ENCODE data around the gene THAP7. TPM values are rescaled to one million over a fixed set of nuclear protein-coding genes. Genes with fewer than 3 reads are reported as not detected.

THAP7 gene
- total RNA-seq, 1 donor: 21.8 TPM

DNA sequence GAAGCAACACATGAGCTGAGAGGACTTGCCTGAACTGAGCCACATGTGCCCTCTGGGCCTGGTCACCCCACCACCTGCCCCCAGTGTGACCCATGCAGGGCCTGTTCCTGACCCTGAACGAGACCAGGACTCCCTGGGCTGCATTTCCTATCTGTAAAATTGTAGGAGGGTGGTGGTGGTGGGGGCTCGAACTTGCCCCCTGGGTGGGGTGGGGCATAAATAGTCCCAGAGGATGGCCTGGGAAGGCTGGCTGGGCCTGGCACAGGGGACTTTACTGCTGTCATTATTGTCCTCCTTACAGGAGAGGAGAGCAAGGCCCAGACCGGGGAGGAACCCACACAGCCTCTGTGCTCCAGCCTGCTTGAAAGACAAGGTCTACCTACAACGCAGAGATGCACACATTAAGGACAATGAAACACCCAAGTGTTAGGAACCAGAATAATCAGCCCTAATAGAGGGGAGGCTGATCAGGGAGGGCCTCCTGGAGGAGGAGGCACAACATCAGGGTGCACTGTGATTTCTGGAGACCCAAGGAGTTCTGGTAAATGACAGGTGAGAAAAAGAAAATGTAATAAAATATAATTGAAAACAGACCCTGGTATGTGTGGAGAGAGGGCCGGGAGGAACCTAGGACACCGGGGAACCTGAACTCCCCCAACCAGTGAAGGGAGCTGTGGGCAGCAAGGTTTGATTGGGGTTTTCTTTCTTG, 37.7 kb downstream of the THAP7 start:
- TF ChIP-seq, protein P1, sequence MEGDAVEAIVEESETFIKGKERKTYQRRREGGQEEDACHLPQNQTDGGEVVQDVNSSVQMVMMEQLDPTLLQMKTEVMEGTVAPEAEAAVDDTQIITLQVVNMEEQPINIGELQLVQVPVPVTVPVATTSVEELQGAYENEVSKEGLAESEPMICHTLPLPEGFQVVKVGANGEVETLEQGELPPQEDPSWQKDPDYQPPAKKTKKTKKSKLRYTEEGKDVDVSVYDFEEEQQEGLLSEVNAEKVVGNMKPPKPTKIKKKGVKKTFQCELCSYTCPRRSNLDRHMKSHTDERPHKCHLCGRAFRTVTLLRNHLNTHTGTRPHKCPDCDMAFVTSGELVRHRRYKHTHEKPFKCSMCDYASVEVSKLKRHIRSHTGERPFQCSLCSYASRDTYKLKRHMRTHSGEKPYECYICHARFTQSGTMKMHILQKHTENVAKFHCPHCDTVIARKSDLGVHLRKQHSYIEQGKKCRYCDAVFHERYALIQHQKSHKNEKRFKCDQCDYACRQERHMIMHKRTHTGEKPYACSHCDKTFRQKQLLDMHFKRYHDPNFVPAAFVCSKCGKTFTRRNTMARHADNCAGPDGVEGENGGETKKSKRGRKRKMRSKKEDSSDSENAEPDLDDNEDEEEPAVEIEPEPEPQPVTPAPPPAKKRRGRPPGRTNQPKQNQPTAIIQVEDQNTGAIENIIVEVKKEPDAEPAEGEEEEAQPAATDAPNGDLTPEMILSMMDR (IDR thresholded peaks at IDR 0.05; ENCODE audit: insufficient read depth, low read length): no peak
- DNase-seq (ENCODE audit: low read depth): no peak
- H3K4me3 ChIP-seq (ENCODE audit: low read depth, low read length): peak overlapping the region; percentile 33

DNA sequence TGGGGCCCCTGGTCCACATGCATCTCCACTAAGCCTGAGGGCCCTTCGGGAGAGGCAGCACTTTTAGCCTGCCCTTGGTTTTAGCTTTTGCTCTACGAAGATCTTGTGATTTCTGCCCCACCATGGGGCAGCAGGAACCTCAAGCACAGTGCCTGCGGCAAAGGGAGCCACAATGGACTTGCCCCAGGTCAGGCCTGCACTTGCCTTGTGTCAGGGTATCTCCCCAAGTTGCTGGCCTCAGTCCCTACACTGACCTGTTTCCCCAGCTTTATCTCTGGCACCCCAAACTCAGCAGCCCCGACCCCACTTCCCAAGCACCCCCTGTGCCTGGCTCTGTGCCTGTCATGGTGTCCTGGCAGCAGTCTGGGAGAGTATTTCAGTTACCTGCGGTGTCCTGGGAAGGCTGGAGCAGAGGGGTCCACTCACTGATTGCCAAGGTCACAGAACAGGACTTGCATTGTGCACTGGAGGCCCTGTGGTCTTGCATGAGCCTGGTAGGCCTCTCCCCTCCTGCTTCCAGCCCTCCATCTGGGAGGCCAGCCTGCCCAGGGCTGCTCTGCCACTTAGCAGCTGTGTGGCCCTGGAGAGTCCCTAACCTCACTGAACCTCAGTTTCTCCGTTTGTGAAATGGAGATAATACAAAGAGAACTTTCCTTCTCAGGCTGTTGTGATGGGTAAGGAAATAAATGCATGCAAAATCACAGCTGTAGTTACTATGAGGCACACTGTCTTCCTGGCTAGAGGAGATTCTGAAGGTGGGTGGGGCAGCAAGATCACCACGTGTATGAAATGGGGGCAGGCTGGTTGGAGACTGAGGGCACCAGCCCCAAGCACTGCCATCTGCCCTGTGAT, 38.5 kb downstream of the THAP7 start:
- TF ChIP-seq, protein P1 (IDR thresholded peaks at IDR 0.05; ENCODE audit: insufficient read depth, low read length): no peak
- no peak overlapping the region for H3K4me3 ChIP-seq (ENCODE audit: low read depth, low read length)
- no peak for DNase-seq (ENCODE audit: low read depth)

DNA sequence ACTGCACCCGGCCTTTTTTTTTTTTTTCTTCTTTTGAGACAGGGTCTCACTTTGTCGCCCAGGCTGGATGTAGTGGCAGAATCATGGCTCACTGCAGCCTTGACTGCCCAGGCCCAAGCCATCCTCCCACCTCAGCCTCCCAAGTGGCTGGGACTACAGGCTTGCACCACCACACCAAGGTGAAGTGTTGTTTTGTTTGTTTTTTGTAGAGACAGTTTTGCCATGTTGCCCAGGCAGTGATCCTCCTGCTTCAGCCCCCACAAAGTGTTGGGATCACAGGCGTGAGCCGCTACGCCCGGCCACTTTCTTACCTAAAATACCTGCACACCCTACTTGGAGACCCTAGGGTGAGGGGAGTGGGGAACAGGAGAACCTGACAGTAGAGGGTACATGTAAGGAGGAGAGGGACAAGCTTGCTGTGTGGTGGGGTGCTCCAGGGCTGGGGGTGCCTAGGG, 39.4 kb downstream of the THAP7 start:
- no peak overlapping the region for H3K4me3 ChIP-seq (ENCODE audit: low read depth, low read length)
- no peak for DNase-seq (ENCODE audit: low read depth)
- TF ChIP-seq, protein P1 (IDR thresholded peaks at IDR 0.05; ENCODE audit: insufficient read depth, low read length): no peak

DNA sequence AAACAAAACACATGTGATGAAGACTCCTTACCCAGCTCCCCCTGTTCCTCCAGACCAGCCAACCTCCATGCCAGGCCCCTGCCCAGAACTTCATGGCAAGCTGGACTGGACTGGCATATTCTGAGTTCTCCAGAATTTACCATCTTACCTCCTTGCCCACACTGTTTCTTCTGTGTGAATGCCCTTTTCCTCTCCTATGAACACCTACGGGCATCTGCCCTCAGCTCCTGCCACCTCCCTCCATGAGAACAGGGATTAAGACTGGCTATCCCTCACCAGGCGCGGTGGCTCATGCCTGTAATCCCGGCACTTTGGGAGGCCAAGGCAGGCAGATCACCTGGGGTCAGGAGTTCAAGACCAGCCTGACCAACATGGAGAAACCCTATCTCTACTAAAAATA, 41.3 kb downstream of the THAP7 start:
- no peak overlapping the region for H3K4me3 ChIP-seq (ENCODE audit: low read depth, low read length)
- TF ChIP-seq, protein P1 (IDR thresholded peaks at IDR 0.05; ENCODE audit: insufficient read depth, low read length): no peak
- DNase-seq (ENCODE audit: low read depth): no peak

DNA sequence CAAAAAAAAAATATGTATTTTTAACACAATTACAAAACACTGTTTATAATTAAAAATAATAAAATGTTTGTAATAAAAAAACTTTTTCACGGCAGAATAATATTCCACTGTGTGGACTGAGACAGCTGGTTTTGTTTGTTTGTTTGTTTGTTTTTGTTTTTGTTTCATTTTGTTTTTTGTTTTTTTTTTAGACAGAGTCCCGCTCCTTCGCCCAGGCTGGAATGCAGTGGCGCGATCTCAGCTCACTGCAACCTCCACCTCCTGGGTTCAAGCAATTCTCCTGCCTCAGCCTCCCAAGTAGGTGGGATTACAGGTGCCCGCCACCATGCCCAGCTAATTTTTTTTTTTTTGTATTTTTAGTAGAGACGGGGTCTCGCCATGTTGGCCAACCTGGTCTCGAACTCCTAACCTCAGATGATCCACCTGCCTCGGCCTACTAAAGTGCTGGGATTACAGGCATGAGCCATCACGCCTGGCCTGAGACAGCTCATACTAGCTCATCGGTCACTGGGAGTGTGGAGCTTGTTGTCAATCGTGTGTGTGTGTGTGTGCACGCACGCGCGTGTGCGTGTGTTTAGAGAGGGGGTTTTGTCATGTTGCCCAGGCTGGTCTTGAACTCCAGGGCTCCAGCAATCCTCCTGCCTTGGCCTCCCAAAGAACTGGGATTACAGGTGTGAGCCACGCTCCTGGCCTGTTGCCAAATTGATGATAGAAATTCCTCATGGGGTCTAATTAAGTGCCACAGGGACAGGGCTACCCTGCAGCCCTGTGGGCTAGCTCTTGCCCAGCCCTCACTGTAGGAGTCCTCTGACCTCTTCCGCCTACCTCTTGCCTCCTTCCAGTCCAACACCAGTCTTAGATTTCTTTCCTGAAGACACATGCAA, 42.1 kb downstream of the THAP7 start:
- TF ChIP-seq, protein P1 (IDR thresholded peaks at IDR 0.05; ENCODE audit: insufficient read depth, low read length): no peak
- no peak overlapping the region for H3K4me3 ChIP-seq (ENCODE audit: low read depth, low read length)
- no peak for DNase-seq (ENCODE audit: low read depth)

DNA sequence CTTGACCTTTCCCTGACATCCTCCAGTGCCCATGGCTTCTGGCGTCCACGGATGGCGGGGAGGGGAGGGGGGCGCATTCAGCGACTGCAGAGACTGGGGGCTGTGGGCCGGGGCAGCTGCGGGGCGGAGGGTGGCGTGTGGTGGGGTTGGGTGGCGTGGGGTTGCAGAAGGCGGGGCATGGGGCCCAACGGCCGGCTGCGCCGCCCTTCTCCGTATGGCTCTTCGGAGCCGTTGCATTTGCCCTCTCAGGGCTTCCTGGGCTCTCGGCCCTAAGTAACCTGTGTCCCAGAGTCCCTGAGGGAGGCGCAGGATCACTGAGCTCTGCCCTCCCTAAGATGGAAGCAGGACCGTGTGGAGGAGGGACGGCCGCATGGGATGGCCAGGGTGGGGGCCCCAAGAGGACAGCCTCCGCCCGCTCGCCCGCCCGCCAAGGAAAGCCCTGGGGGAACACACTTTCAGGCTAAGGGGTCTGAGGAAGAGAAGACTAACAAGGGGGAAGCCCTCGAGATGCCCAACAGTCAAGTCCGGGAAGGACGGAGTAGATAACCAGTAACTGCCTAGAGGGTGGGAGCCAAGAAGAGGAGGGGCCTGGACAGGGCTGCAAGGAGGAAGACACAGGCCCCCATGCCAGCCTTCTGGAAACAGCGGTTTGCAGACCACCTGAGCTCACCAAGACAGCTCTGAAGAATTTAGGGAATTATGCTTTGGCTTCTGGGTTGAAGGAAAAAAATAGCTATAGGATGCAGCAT, 44.1 kb downstream of the THAP7 start:
- TF ChIP-seq, protein P1 (IDR thresholded peaks at IDR 0.05; ENCODE audit: insufficient read depth, low read length): no peak
- peak; percentile 21 for DNase-seq (ENCODE audit: low read depth)
- peak overlapping the region; percentile 70 for H3K4me3 ChIP-seq (ENCODE audit: low read depth, low read length)

All from fibroblast of the aortic adventitia (primary cell).